Measurements from ENCODE around the gene GJA5. TPM values are rescaled to one million over a fixed set of nuclear protein-coding genes. Genes with fewer than 3 reads are reported as not detected.

The GJA5 gene
- total RNA-seq, 1 donor from 2014 or later = 189 TPM

DNA sequence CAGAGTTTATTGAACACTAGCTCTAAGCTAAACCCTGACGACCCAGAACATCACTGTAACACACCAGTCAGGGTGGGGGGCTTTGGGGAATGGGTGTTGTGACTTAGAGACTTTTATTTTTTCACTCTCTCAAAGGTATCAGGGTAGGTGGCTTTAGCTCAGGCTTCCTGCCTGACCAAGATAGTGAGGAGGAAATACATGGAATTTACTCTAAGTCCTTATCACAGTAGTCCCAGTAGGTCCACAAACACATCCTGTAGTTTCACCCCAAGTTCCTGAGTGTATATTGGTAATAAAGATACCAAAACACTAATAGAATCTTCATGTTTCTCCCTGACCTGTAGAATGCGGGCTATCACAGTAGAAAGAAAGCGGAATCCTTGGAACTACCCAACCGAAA, 15.1 kb downstream of the GJA5 start:
- Mint-ChIP-seq H3K27me3 (ENCODE audit: unreplicated experiment) (peaks cover 6% of the 10 kb centered on the region), H3K4me1 (ENCODE audit: unreplicated experiment) (peaks cover 33% of the 10 kb centered on the region), H3K27ac (ENCODE audit: unreplicated experiment) (peak overlapping the region; percentile 94), H3K36me3 (ENCODE audit: low read depth, unreplicated experiment) (peaks cover 3% of the 10 kb centered on the region), H3K4me3 (ENCODE audit: unreplicated experiment) (no peak overlapping the region), H3K9me3 (ENCODE audit: unreplicated experiment) (no peaks in the 10 kb centered on the region)
- TF ChIP-seq, protein P1, sequence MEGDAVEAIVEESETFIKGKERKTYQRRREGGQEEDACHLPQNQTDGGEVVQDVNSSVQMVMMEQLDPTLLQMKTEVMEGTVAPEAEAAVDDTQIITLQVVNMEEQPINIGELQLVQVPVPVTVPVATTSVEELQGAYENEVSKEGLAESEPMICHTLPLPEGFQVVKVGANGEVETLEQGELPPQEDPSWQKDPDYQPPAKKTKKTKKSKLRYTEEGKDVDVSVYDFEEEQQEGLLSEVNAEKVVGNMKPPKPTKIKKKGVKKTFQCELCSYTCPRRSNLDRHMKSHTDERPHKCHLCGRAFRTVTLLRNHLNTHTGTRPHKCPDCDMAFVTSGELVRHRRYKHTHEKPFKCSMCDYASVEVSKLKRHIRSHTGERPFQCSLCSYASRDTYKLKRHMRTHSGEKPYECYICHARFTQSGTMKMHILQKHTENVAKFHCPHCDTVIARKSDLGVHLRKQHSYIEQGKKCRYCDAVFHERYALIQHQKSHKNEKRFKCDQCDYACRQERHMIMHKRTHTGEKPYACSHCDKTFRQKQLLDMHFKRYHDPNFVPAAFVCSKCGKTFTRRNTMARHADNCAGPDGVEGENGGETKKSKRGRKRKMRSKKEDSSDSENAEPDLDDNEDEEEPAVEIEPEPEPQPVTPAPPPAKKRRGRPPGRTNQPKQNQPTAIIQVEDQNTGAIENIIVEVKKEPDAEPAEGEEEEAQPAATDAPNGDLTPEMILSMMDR (IDR thresholded peaks at IDR 0.05; ENCODE audit: unreplicated experiment) = no peak
- no peak for DNase-seq (ENCODE audit: low spot score)

DNA sequence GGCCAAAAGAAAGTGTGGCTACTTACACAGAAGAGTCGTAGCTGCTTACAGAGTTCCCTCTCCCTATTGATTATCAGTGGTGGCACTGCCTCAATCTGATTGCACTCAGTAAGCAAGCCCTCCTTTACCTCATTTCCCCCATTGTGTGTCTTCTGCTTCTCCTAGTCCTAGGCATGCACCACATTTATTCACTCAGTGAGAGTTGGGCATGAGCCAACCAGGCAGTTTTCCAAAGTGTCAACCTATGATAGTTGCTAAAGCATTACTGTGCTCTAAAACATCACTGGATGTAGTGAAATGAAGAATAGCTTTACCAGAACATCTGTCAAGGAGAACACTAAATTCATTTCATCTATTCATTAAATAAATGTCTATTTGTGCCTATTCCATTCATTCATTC, 19.3 kb downstream of the GJA5 start:
- TF ChIP-seq, protein P1 (IDR thresholded peaks at IDR 0.05; ENCODE audit: unreplicated experiment) = no peak
- Mint-ChIP-seq H3K27ac (ENCODE audit: unreplicated experiment) (no peak overlapping the region), H3K36me3 (ENCODE audit: low read depth, unreplicated experiment) (peaks cover 4% of the 10 kb centered on the region), H3K4me1 (ENCODE audit: unreplicated experiment) (peaks cover 21% of the 10 kb centered on the region), H3K9me3 (ENCODE audit: unreplicated experiment) (no peaks in the 10 kb centered on the region), H3K4me3 (ENCODE audit: unreplicated experiment) (no peak overlapping the region), H3K27me3 (ENCODE audit: unreplicated experiment) (no peaks in the 10 kb centered on the region)
- no peak for DNase-seq (ENCODE audit: low spot score)

DNA sequence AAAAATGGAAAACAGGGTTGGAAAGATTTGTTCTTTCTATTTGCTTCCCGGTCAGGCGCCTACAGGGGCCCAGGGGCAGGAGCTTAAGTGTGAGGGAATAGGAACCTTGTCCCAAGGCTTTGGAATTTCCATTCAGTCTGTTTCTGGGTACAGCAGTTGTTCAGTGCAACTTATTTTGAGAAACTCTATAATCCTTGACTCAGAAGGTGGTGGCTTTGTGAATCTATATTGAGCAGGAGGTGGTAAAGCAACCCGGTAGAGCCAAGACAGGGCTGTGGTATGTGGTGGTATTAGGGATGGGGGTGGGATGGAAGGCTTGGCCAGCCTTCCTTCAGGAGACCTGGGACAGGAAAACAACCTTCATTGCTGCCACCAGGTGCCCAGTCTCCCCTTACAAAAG, 20.0 kb downstream of the GJA5 start:
- no peaks in the 10 kb centered on the region for H3K9me3 Mint-ChIP-seq (ENCODE audit: unreplicated experiment)
- H3K27me3 Mint-ChIP-seq (ENCODE audit: unreplicated experiment) = no peaks in the 10 kb centered on the region
- H3K36me3 Mint-ChIP-seq (ENCODE audit: low read depth, unreplicated experiment) = peaks cover 4% of the 10 kb centered on the region
- no peak overlapping the region for H3K4me3 Mint-ChIP-seq (ENCODE audit: unreplicated experiment)
- H3K27ac Mint-ChIP-seq (ENCODE audit: unreplicated experiment) = no peak overlapping the region
- H3K4me1 Mint-ChIP-seq (ENCODE audit: unreplicated experiment) = peaks cover 16% of the 10 kb centered on the region
- TF ChIP-seq, protein P1 (IDR thresholded peaks at IDR 0.05; ENCODE audit: unreplicated experiment) = no peak
- no peak for DNase-seq (ENCODE audit: low spot score)

DNA sequence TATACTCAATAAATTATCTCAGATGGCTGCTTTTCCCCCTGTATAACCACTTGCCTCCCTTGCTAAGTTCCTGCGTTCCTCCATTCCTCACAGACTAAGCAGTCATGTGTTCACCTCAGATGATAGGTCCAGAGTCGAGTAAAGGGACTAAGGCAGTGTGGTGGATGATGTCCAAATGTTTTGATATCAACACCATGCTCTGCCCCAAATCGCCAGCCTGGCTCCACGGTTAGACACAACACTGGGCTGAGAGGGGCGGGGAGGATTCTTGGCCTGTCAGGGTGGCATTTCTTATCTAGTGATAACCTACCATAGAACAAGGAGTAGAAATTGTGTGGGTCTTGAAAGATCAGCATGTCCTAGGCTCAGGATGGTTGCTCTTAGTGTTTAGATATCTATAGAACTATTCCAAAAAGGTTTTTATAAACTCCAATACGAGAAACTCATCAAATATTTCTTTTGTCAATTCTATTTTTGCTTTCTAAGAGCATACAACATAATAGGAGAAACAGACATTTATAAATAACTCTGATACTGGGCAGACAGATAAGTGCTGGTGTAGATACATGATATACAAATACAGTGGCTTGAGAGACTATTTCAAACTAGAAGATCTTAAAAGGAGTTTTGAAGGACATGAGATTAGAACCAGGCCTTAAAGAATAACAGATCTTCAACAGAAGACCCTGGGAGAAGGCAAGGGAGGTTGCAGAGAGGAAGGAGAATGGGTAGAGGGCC, 21.5 kb downstream of the GJA5 start:
- no peaks in the 10 kb centered on the region for H3K27me3 Mint-ChIP-seq (ENCODE audit: unreplicated experiment)
- DNase-seq (ENCODE audit: low spot score) = no peak
- H3K4me3 Mint-ChIP-seq (ENCODE audit: unreplicated experiment) = no peak overlapping the region
- H3K4me1 Mint-ChIP-seq (ENCODE audit: unreplicated experiment) = peaks cover 5% of the 10 kb centered on the region
- TF ChIP-seq, protein P1 (IDR thresholded peaks at IDR 0.05; ENCODE audit: unreplicated experiment) = no peak
- H3K36me3 Mint-ChIP-seq (ENCODE audit: low read depth, unreplicated experiment) = peaks cover 4% of the 10 kb centered on the region
- H3K27ac Mint-ChIP-seq (ENCODE audit: unreplicated experiment) = no peak overlapping the region
- no peaks in the 10 kb centered on the region for H3K9me3 Mint-ChIP-seq (ENCODE audit: unreplicated experiment)

DNA sequence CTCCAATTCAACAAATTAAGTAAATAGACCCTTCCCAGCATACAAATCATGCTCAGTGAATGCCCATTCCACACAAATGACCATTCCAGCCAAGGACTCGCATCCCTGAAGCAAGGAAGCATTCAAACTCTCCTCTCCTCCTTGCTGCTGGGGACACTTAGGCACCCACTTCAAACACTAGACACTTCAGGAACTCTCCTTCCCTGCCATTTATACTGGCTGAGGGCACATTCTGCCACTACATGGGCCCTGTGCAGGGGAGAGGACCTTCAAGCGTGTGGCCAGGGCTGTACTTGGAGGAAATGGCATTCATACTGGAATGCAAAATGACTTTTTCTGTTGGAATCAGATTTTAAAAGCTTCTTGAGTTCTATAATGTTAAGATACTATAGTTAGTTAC, 22.3 kb downstream of the GJA5 start:
- no peak overlapping the region for H3K4me3 Mint-ChIP-seq (ENCODE audit: unreplicated experiment)
- H3K27me3 Mint-ChIP-seq (ENCODE audit: unreplicated experiment) = no peaks in the 10 kb centered on the region
- no peak overlapping the region for H3K27ac Mint-ChIP-seq (ENCODE audit: unreplicated experiment)
- TF ChIP-seq, protein P1 (IDR thresholded peaks at IDR 0.05; ENCODE audit: unreplicated experiment) = no peak
- H3K4me1 Mint-ChIP-seq (ENCODE audit: unreplicated experiment) = peaks cover 5% of the 10 kb centered on the region
- H3K9me3 Mint-ChIP-seq (ENCODE audit: unreplicated experiment) = no peaks in the 10 kb centered on the region
- DNase-seq (ENCODE audit: low spot score) = no peak
- H3K36me3 Mint-ChIP-seq (ENCODE audit: low read depth, unreplicated experiment) = peaks cover 4% of the 10 kb centered on the region
